Suprapubic skin (tissue), 4 donors: ENCODE results near the gene NBAS. TPM values are rescaled to one million over a fixed set of nuclear protein-coding genes. Genes with fewer than 3 reads are reported as not detected.

Experiments
- DNase-seq, 2 donors: peaks; one replicate each; pipeline ENCODE4 v3.0.0-alpha.2; 2019; ENCODE audit warnings: low spot score in 2 of 2
- H3K27ac ChIP-seq: fragments of 200-600 bp; sonication (generic); one replicate; pipeline ENCODE4 v1.5.1; 2019
- H3K27me3 ChIP-seq: fragments of 200-600 bp; sonication (generic); one replicate; pipeline ENCODE4 v1.5.1; 2019
- H3K36me3 ChIP-seq: fragments of 200-600 bp; sonication (generic); one replicate; pipeline ENCODE4 v1.5.1; 2019
- H3K4me1 ChIP-seq: fragments of 200-600 bp; sonication (generic); one replicate; pipeline ENCODE4 v1.5.1; 2019
- H3K4me3 ChIP-seq: fragments of 200-600 bp; sonication (generic); one replicate; pipeline ENCODE4 v1.5.1; 2019; ENCODE audit warnings: mild to moderate bottlenecking
- H3K9me3 ChIP-seq: fragments of 200-600 bp; sonication (generic); one replicate; pipeline ENCODE4 v1.5.1; 2019
- CTCF ChIP-seq, 2 donors: fragments of 200-600 bp in 1 of 2; fragments of 450-650 bp in 1 of 2; sonication (generic) in 1 of 2; IDR thresholded peaks; one replicate each; pipeline ENCODE4 v1.5.1; 2016 to 2019; ENCODE audit warnings: antibody characterized with exemption in 2 of 2, mild to moderate bottlenecking in 1 of 2, moderate library complexity in 1 of 2
- EP300 ChIP-seq: sonication (generic); formaldehyde crosslinking; IDR thresholded peaks from one replicate; pipeline ENCODE4 v1.6.1; 2017; ENCODE audit warnings: antibody characterized with exemption
- POLR2A ChIP-seq, 2 donors: fragments of 450-650 bp; IDR thresholded peaks; one replicate each; pipeline ENCODE4 v1.6.1; 2017; ENCODE audit warnings: antibody characterized with exemption in 2 of 2, mild to moderate bottlenecking in 2 of 2, moderate library complexity in 2 of 2
- POLR2AphosphoS5 ChIP-seq, 3 donors: sonication (generic); formaldehyde crosslinking; IDR thresholded peaks; one replicate each; pipeline ENCODE4 v1.6.1; 2017; ENCODE audit warnings: antibody characterized with exemption in 3 of 3
- WGBS: methylation state at CpG from one replicate; pipeline ENCODE4 v1.1.5; 2018; 5-methylcytosine and 5-hydroxymethylcytosine counted together
- total RNA-seq, 4 donors: library from RNA; depleted of rRNA; stranded (reverse); fragments of >200 nt; gene quantifications; one replicate each; pipeline ENCODE4 v1.1.0, GENCODE V29; 2016

The NBAS gene
- total RNA-seq, 4 donors from 2014 or later = 44.4 to 48.4 (median 45.6) TPM

GRCh38 chr2:15279201-15279876 lies 281.8 kb downstream of the NBAS start:
- Histone ChIP-seq H3K27me3 (no peaks in the 10 kb centered on the region), H3K27ac (no peak overlapping the region), H3K36me3 (peaks cover 25% of the 10 kb centered on the region), H3K4me1 (no peaks in the 10 kb centered on the region), H3K4me3 (no peak overlapping the region), H3K9me3 (no peaks in the 10 kb centered on the region)
- DNase-seq = no peak
- TF ChIP-seq EP300 = no peak
- no peak for TF ChIP-seq POLR2AphosphoS5 (IDR thresholded peaks at IDR 0.05)
- TF ChIP-seq CTCF (IDR thresholded peaks at IDR 0.05) = no peak
- TF ChIP-seq POLR2A (IDR thresholded peaks at IDR 0.05) = no peak
- WGBS = 88% methylated on average over 2 of the region's 2 CpGs

GRCh38 chr2:15278296-15278695 lies 282.8 kb downstream of the NBAS start:
- DNase-seq = no peak
- Histone ChIP-seq H3K4me1 (no peaks in the 10 kb centered on the region), H3K9me3 (no peaks in the 10 kb centered on the region), H3K27ac (no peak overlapping the region), H3K4me3 (no peak overlapping the region), H3K27me3 (no peaks in the 10 kb centered on the region), H3K36me3 (peaks cover 30% of the 10 kb centered on the region)
- 93% methylated on average over 3 of the region's 3 CpGs for WGBS
- TF ChIP-seq EP300 (no peak), POLR2AphosphoS5 (IDR thresholded peaks at IDR 0.05) (no peak), CTCF (IDR thresholded peaks at IDR 0.05) (no peak), POLR2A (IDR thresholded peaks at IDR 0.05) (no peak)

GRCh38 chr2:15275346-15275745 lies 285.8 kb downstream of the NBAS start:
- Histone ChIP-seq H3K9me3 (no peaks in the 10 kb centered on the region), H3K27me3 (no peaks in the 10 kb centered on the region), H3K4me1 (no peaks in the 10 kb centered on the region), H3K4me3 (no peak overlapping the region), H3K36me3 (peaks cover 33% of the 10 kb centered on the region), H3K27ac (no peak overlapping the region)
- DNase-seq = no peak
- no peak for TF ChIP-seq CTCF (IDR thresholded peaks at IDR 0.05)
- 91% methylated on average over 2 of the region's 2 CpGs for WGBS

- no peak for DNase-seq
- 96% methylated on average over 1 of the region's 1 CpG for WGBS
- no peak for TF ChIP-seq POLR2AphosphoS5 (IDR thresholded peaks at IDR 0.05)
- TF ChIP-seq CTCF (IDR thresholded peaks at IDR 0.05) = no peak
- TF ChIP-seq POLR2A (IDR thresholded peaks at IDR 0.05) = no peak
- TF ChIP-seq EP300 = no peak
Measured at GRCh38 chr2:15273452-15273851, 287.7 kb downstream of the NBAS start.

GRCh38 chr2:15272942-15273341 lies 288.2 kb downstream of the NBAS start:
- H3K4me3 ChIP-seq = no peak overlapping the region
- no peaks in the 10 kb centered on the region for H3K4me1 ChIP-seq
- no peak overlapping the region for H3K27ac ChIP-seq
- H3K36me3 ChIP-seq = peaks cover 36% of the 10 kb centered on the region
- WGBS = 66% methylated on average over 4 of the region's 4 CpGs
- TF ChIP-seq POLR2AphosphoS5 (IDR thresholded peaks at IDR 0.05) = no peak
- no peaks in the 10 kb centered on the region for H3K9me3 ChIP-seq
- H3K27me3 ChIP-seq = no peaks in the 10 kb centered on the region
- DNase-seq = no peak

More at GRCh38 chr2:15273452-15273851, 287.7 kb downstream of the NBAS start:
- Histone ChIP-seq H3K4me3 (no peak overlapping the region), H3K4me1 (no peaks in the 10 kb centered on the region), H3K27me3 (no peaks in the 10 kb centered on the region), H3K36me3 (peaks cover 36% of the 10 kb centered on the region), H3K9me3 (no peaks in the 10 kb centered on the region), H3K27ac (no peak overlapping the region)
